ACHN (cell line): ENCODE data around the gene MTHFD1.

Experiments
- DNase-seq: peaks from one replicate; pipeline ENCODE4 v3.0.0-alpha.2; 2015
- in situ Hi-C: cut with HindIII; loops from 2 replicates; pipeline ENCODE4 v1.10.0; 2017; ENCODE audit warnings: low sequenced_read_pairs, low pct_ligation_motif_present, low pct_unique_long_range_greater_than_20kb

Gene MTHFD1

GRCh38 chr14:64504897-64505794, 117.0 kb downstream of the MTHFD1 start:
- DNase-seq, result peak; percentile 81
- in situ Hi-C loops, result no loop called here

DNA sequence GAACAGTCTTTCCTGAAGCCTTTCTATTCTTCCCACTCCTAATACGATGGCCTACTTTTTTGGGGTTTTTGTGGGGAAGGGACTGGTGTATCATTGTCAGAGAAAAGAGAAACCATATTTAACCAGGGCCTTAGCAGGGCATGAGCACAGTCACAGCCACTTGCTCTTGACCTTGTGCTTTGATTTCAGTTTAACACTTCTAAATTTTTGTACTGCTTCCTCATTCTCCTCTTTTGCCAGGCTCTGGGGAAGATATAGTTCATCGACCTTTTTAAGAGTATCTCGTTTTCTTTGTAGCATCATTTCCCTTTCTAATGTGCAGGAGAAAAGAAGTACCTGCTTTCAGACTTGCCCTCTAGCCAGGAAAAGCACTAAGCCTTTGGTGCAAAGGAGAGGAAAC, 118.6 kb downstream of the MTHFD1 start:
- no peak for DNase-seq
- in situ Hi-C loops, result no loop called here

- in situ Hi-C loops, result no loop called here
- peak; percentile 29 for DNase-seq
Measured at GRCh38 chr14:64507376-64508156, 119.4 kb downstream of the MTHFD1 start.

DNA sequence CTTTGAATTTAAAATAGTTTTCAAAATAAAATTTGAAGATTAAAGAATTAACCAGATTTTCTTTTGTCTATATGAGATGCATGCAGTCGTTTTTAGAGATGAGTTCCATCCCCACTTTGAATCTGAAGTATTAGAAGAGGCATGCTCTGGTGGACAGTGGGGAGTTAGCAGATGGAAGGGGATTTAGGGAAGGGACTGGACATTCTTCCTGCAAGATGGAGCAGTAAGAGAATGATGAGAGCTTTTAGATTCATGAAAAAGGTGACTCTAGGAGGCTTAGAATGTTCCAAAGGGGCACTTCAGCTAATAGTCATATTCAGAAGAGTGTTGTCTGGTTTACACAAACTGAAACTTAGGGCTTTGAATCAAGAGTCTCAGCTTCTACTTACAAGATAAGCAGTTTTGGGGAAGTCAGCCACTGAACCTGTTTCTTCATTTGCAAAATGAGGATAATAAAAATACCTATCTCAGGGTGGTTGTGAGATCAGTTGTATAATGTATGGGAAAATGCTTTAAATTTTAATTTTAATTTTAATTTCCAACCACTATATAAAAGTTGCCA, 120.1 kb downstream of the MTHFD1 start:
- no peak for DNase-seq
- in situ Hi-C loops, result no loop called here

DNA sequence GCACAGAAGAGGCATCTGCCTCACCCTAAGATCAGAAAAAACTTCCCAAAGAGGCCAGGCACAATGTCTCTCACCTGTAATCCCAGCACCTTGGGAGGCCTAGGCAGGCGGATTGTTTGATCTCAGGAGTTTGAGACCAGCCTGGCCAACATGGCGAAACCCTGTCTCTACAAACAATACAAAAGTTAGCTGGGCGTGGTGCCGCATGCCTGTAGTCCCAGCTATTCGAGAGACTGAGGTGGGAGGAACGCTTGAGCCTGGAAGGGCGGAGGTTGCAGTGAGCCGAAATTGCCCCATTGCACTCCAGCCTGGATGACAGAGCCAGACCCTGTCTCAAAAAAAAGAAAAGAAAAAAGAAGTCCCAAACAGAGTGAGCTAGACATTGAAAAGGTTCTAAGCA, 120.9 kb downstream of the MTHFD1 start:
- no peak for DNase-seq
- in situ Hi-C loops, result no loop called here
